ENCODE measurements around the gene KLRC1. TPM values are rescaled to one million over a fixed set of nuclear protein-coding genes. Genes with fewer than 3 reads are reported as not detected.
"Not testable (repeated sequence)": the region's sequence is repeated elsewhere in the genome, so short reads cannot be mapped to it uniquely, and the experiment has no call there.

The KLRC1 gene
- total and polyA plus RNA-seq, 2 donors (not counting 3 experiments of a cell fraction or from before 2014, with no cell fraction given) = not detected

GRCh38 chr12:10437601-10438000 lies 15.6 kb downstream of the KLRC1 start:
- H3K9me3 ChIP-seq (replicated peaks; ENCODE audit: control insufficient read depth, insufficient read depth, low read length); H3K27me3 ChIP-seq (ENCODE audit: control insufficient read depth in 2 of 2, insufficient read depth in 2 of 2, low read length in 2 of 2); BruUV-seq (replicated peaks); dilution Hi-C loops (cut with MboI; ENCODE audit: extremely low pct_ligation_motif_present, low sequenced_read_pairs); H3K4me3 ChIP-seq (replicated peaks in 1 of 3; ENCODE audit: insufficient read depth in 1 of 3, low read depth in 1 of 3, low read length in 3 of 3); H3K79me2 ChIP-seq (ENCODE audit: control insufficient read depth, insufficient read depth, low read length); H3K4me2 ChIP-seq (ENCODE audit: insufficient read depth, low read length); POLR2A ChIA-PET; H3K9ac ChIP-seq (replicated peaks; ENCODE audit: extremely low read depth, insufficient read depth, low read length); H3K9me1 ChIP-seq (replicated peaks; ENCODE audit: control insufficient read depth, extremely low read depth, insufficient read depth, low read length); H3K36me3 ChIP-seq (ENCODE audit: control insufficient read depth in 2 of 2, extremely low read depth in 1 of 2, insufficient read depth in 2 of 2, low read length in 2 of 2); H2AFZ ChIP-seq (ENCODE audit: low read depth, low read length); H4K20me1 ChIP-seq (replicated peaks; ENCODE audit: control insufficient read depth, extremely low read depth, insufficient read depth, low read length); H3K4me1 ChIP-seq (ENCODE audit: control insufficient read depth, extremely low read depth, insufficient read depth, low read length); DNase-seq (ENCODE audit: low read depth, low spot score); intact Hi-C loops (cut with micrococcal nuclease); CTCF ChIA-PET; H3K27ac ChIP-seq (ENCODE audit: insufficient read depth, low read depth, low read length): not testable (repeated sequence)
- FAIRE-seq = peak; percentile 76

DNA sequence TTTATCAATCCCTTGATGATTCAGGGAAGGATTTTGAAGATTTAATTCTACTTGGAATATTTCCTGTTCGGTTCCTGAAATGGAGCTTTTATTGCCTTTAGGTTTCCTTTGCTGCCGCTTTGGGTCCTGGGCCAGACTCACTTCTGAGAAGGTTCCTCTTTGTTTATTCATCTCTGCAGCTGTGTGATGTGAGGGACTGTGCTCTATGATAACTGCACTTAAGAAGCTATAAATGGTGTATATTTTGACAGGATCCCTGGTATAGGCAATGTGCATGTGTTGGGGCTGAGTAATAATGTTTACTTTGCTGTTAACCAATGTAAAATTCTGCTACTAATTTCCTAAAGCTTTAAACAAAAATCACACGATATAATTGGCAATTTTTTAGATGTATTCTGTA lies 17.4 kb downstream of the KLRC1 start, which contains the start of gene KLRC2:
Gene KLRC2 (minus strand): TSS at position 195 of the 400 bp plus-strand sequence. CDS start 24 bp downstream, at position 171.
- DNase-seq (ENCODE audit: low read depth, low spot score) (peak; percentile 83), FAIRE-seq (peak; percentile 62)
- intact Hi-C loops (cut with micrococcal nuclease); H3K4me3 ChIP-seq (replicated peaks in 1 of 3; ENCODE audit: insufficient read depth in 1 of 3, low read depth in 1 of 3, low read length in 3 of 3); H2AFZ ChIP-seq (ENCODE audit: low read depth, low read length); H3K27me3 ChIP-seq (ENCODE audit: control insufficient read depth in 2 of 2, insufficient read depth in 2 of 2, low read length in 2 of 2); H3K79me2 ChIP-seq (ENCODE audit: control insufficient read depth, insufficient read depth, low read length); H3K4me1 ChIP-seq (ENCODE audit: control insufficient read depth, extremely low read depth, insufficient read depth, low read length); H3K4me2 ChIP-seq (ENCODE audit: insufficient read depth, low read length); H3K36me3 ChIP-seq (ENCODE audit: control insufficient read depth in 2 of 2, extremely low read depth in 1 of 2, insufficient read depth in 2 of 2, low read length in 2 of 2); CTCF ChIA-PET; H3K27ac ChIP-seq (ENCODE audit: insufficient read depth, low read depth, low read length); H4K20me1 ChIP-seq (replicated peaks; ENCODE audit: control insufficient read depth, extremely low read depth, insufficient read depth, low read length); H3K9me1 ChIP-seq (replicated peaks; ENCODE audit: control insufficient read depth, extremely low read depth, insufficient read depth, low read length); H3K9me3 ChIP-seq (replicated peaks; ENCODE audit: control insufficient read depth, insufficient read depth, low read length); dilution Hi-C loops (cut with MboI; ENCODE audit: extremely low pct_ligation_motif_present, low sequenced_read_pairs); H3K9ac ChIP-seq (replicated peaks; ENCODE audit: extremely low read depth, insufficient read depth, low read length); POLR2A ChIA-PET; BruUV-seq (replicated peaks): not testable (repeated sequence)
- peak; percentile 40 for TF ChIP-seq FOS (IDR thresholded peaks at IDR 0.05; ENCODE audit: borderline replicate concordance, insufficient read depth, low read length)

DNA sequence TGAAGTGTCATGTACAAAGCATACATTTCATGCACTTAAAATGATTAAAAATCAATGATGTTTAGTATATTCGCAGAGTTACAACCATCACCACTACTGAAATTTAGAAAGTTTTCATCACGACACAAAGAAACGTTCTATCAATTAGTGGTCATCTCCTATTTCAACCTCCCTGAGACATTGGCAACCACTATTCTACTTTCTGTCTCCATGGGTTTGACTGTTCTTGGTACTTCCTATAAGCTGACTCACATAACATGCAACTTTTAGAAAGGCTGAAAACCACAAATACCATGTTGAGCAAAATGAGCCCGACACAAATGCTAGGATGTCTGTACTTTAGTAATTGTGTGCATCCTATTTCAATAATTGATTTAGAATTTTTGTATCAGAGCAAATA lies 22.6 kb downstream of the KLRC1 start:
- H3K9me1 ChIP-seq (replicated peaks; ENCODE audit: control insufficient read depth, extremely low read depth, insufficient read depth, low read length); H2AFZ ChIP-seq (ENCODE audit: low read depth, low read length); H3K9ac ChIP-seq (replicated peaks; ENCODE audit: extremely low read depth, insufficient read depth, low read length); DNase-seq (ENCODE audit: low read depth, low spot score); dilution Hi-C loops (cut with MboI; ENCODE audit: extremely low pct_ligation_motif_present, low sequenced_read_pairs); H3K4me3 ChIP-seq (replicated peaks in 1 of 3; ENCODE audit: insufficient read depth in 1 of 3, low read depth in 1 of 3, low read length in 3 of 3); intact Hi-C loops (cut with micrococcal nuclease); FAIRE-seq; H3K27me3 ChIP-seq (ENCODE audit: control insufficient read depth in 2 of 2, insufficient read depth in 2 of 2, low read length in 2 of 2); POLR2A ChIA-PET; H3K36me3 ChIP-seq (ENCODE audit: control insufficient read depth in 2 of 2, extremely low read depth in 1 of 2, insufficient read depth in 2 of 2, low read length in 2 of 2); CTCF ChIA-PET; H3K9me3 ChIP-seq (replicated peaks; ENCODE audit: control insufficient read depth, insufficient read depth, low read length); BruUV-seq (replicated peaks); H3K27ac ChIP-seq (ENCODE audit: insufficient read depth, low read depth, low read length); H3K79me2 ChIP-seq (ENCODE audit: control insufficient read depth, insufficient read depth, low read length); H3K4me1 ChIP-seq (ENCODE audit: control insufficient read depth, extremely low read depth, insufficient read depth, low read length); H4K20me1 ChIP-seq (replicated peaks; ENCODE audit: control insufficient read depth, extremely low read depth, insufficient read depth, low read length); H3K4me2 ChIP-seq (ENCODE audit: insufficient read depth, low read length): not testable (repeated sequence)

- POLR2A ChIA-PET; H3K36me3 ChIP-seq (ENCODE audit: control insufficient read depth in 2 of 2, extremely low read depth in 1 of 2, insufficient read depth in 2 of 2, low read length in 2 of 2); H3K9me3 ChIP-seq (replicated peaks; ENCODE audit: control insufficient read depth, insufficient read depth, low read length): not testable (repeated sequence)
These were observed 27.2 kb downstream of the KLRC1 start for GRCh38 chr12:10425938-10426337.

More at GRCh38 chr12:10425938-10426337, 27.2 kb downstream of the KLRC1 start:
- H3K9ac ChIP-seq (replicated peaks; ENCODE audit: extremely low read depth, insufficient read depth, low read length); H2AFZ ChIP-seq (ENCODE audit: low read depth, low read length); H3K27ac ChIP-seq (ENCODE audit: insufficient read depth, low read depth, low read length); BruUV-seq (replicated peaks); H3K79me2 ChIP-seq (ENCODE audit: control insufficient read depth, insufficient read depth, low read length); H3K27me3 ChIP-seq (ENCODE audit: control insufficient read depth in 2 of 2, insufficient read depth in 2 of 2, low read length in 2 of 2); H3K4me1 ChIP-seq (ENCODE audit: control insufficient read depth, extremely low read depth, insufficient read depth, low read length); intact Hi-C loops (cut with micrococcal nuclease); DNase-seq (ENCODE audit: low read depth, low spot score); H3K4me3 ChIP-seq (replicated peaks in 1 of 3; ENCODE audit: insufficient read depth in 1 of 3, low read depth in 1 of 3, low read length in 3 of 3); H4K20me1 ChIP-seq (replicated peaks; ENCODE audit: control insufficient read depth, extremely low read depth, insufficient read depth, low read length); H3K9me1 ChIP-seq (replicated peaks; ENCODE audit: control insufficient read depth, extremely low read depth, insufficient read depth, low read length); H3K4me2 ChIP-seq (ENCODE audit: insufficient read depth, low read length); dilution Hi-C loops (cut with MboI; ENCODE audit: extremely low pct_ligation_motif_present, low sequenced_read_pairs); FAIRE-seq: not testable (repeated sequence)
- CTCF ChIA-PET = interaction anchor here (0.6 kb wide), 1 partner anchor 15 kb away, joined by 6 read pairs; no protein-coding TSS in a partner anchor

Data from endothelial cell of umbilical vein (primary cell).